PC-9 (cell line): ENCODE results near the gene SLC35G6. TPM values are rescaled to one million over a fixed set of nuclear protein-coding genes. Genes with fewer than 3 reads are reported as not detected.
A peak's percentile ranks its signal among the peaks of the same experiment; 100 is the strongest.

Experiments used
- BruUV-seq: library from RNA; stranded (reverse); fragments of 400-500 nt; replicated peaks from 2 replicates; lab custom pipeline; 2021; lab: Mats Ljungman, UMichigan
- CTCF ChIA-PET: fragments of 300-600 bp; sonication (Branson Sonifier 250); formaldehyde crosslinking; loops from one replicate; lab custom pipeline; 2022; ENCODE audit warnings: antibody characterized with exemption; lab: Charles Lee
- POLR2A ChIA-PET: fragments of 300-600 bp; sonication (Branson Sonifier 250); formaldehyde crosslinking; loops from one replicate; lab custom pipeline; 2022; ENCODE audit warnings: antibody characterized with exemption; ENCODE audit not compliant: unreplicated experiment; lab: Charles Lee
- DNase-seq, 2 experiments: peaks; one replicate each; pipeline versions ENCODE4 v3.0.0 to v3.0.0-alpha.2; 2015 to 2022; ENCODE audit warnings: mixed read lengths in 1 of 2
- H2AFZ ChIP-seq: fragments of 200-600 bp; sonication (generic); 2 replicates; pipeline ENCODE4 v1.8.1; 2017; ENCODE audit warnings: antibody characterized with exemption
- H3F3A ChIP-seq: fragments of 200-600 bp; sonication (generic); 2 replicates; pipeline ENCODE4 v1.8.1; 2017; ENCODE audit warnings: antibody characterized with exemption, mild to moderate bottlenecking, low read depth; ENCODE audit not compliant: insufficient read depth
- H3K27ac ChIP-seq: fragments of 200-600 bp; sonication (generic); 2 replicates; pipeline ENCODE4 v1.6.1; 2016; ENCODE audit warnings: mixed run types
- H3K27me3 ChIP-seq: fragments of 200-600 bp; sonication (generic); 2 replicates; pipeline ENCODE4 v1.6.1; 2016; ENCODE audit warnings: low read depth, mixed run types; ENCODE audit not compliant: insufficient read depth
- H3K36me3 ChIP-seq: fragments of 200-600 bp; sonication (generic); 2 replicates; pipeline ENCODE4 v1.6.1; 2016; ENCODE audit warnings: low read depth, mixed run types
- H3K4me1 ChIP-seq: fragments of 200-600 bp; sonication (generic); replicated peaks from 2 replicates; pipeline ENCODE4 v1.6.1; 2016; ENCODE audit warnings: mixed run types; ENCODE audit not compliant: insufficient read depth
- H3K4me2 ChIP-seq: fragments of 200-600 bp; sonication (generic); 2 replicates; pipeline ENCODE4 v1.6.1; 2017; ENCODE audit warnings: mixed run types
- H3K4me3 ChIP-seq: fragments of 200-600 bp; sonication (generic); 2 replicates; pipeline ENCODE4 v1.6.1; 2016; ENCODE audit warnings: mixed run types
- H3K79me2 ChIP-seq: fragments of 200-600 bp; sonication (generic); 2 replicates; pipeline ENCODE4 v1.6.1; 2017; ENCODE audit warnings: low read depth, mixed run types
- H3K9me2 ChIP-seq: fragments of 200-600 bp; sonication (generic); 2 replicates; pipeline ENCODE4 v1.8.1; 2017; ENCODE audit warnings: mild to moderate bottlenecking; ENCODE audit not compliant: insufficient read depth
- H3K9me3 ChIP-seq: fragments of 200-600 bp; sonication (generic); 2 replicates; pipeline ENCODE4 v1.8.1; 2016; ENCODE audit warnings: low read depth; ENCODE audit not compliant: insufficient read depth
- H4K20me1 ChIP-seq: fragments of 200-600 bp; sonication (generic); 2 replicates; pipeline ENCODE4 v1.8.1; 2017; ENCODE audit not compliant: insufficient read depth
- CTCF ChIP-seq: fragments of 200-600 bp; sonication (generic); conservative IDR thresholded peaks from 2 replicates; pipeline ENCODE4 v1.6.1; 2017; ENCODE audit warnings: mixed run types, antibody characterized with exemption, mild to moderate bottlenecking, moderate library complexity
- EZH2 ChIP-seq: fragments of 200-600 bp; sonication (generic); IDR thresholded peaks from 2 replicates; pipeline ENCODE4 v1.8.0; 2017; ENCODE audit warnings: antibody characterized with exemption, low read depth
- intact Hi-C: fragments of 100-400 bp; cut with micrococcal nuclease; formaldehyde crosslinking; loops from one replicate; pipeline ENCODE4 v1.10.0; 2022; ENCODE audit not compliant: unreplicated experiment
- total RNA-seq: library from RNA; stranded (reverse); gene quantifications from 2 replicates; pipeline ENCODE4 v1.2.3, GENCODE V29; 2021

Gene SLC35G6
- total RNA-seq, 1 experiment from 2014 or later: not detected

GRCh38 chr17:7444682-7445618 is 36.3 kb upstream of the SLC35G6 start, which contains the start of gene CHRNB1:
Gene CHRNB1 (plus strand): TSS chr17:7445061. CDS start chr17:7445128, 67 bp downstream.
- H4K20me1 ChIP-seq: no peaks in the 10 kb centered on the region
- no peaks in the 10 kb centered on the region for H3K79me2 ChIP-seq
- H3K9me3 ChIP-seq: no peaks in the 10 kb centered on the region
- no peaks in the 10 kb centered on the region for H3K9me2 ChIP-seq
- no peaks in the 10 kb centered on the region for H3K36me3 ChIP-seq
- H3F3A ChIP-seq: peaks cover 3% of the 10 kb centered on the region; the same call in 1 of the 2 replicates
- peak within 1 kb of the TSS; percentile 75 for H3K27ac ChIP-seq
- peak; percentile 70 to 94 for DNase-seq
- BruUV-seq: no TSS peak
- peak within 1 kb of the TSS; percentile 71 for H3K4me3 ChIP-seq
- H3K27me3 ChIP-seq: no peaks in the 10 kb centered on the region
- ChIA-PET POLR2A (interaction anchor here (0.5 to 1.5 kb wide), 10 partner anchors 10 to 220 kb away, joined by 3 to 12 read pairs (median 4); partner anchors contain the start of genes CD68, SOX15, TMEM102 and TMEM256), CTCF (interaction anchor here (0.5 to 1.1 kb wide), 4 partner anchors 47 to 144 kb away, joined by 3 to 6 read pairs (median 4); no protein-coding TSS in a partner anchor)
- H2AFZ ChIP-seq: peak within 1 kb of the TSS; percentile 81
- H3K4me1 ChIP-seq: peaks cover 12% of the 10 kb centered on the region
- intact Hi-C loops: loop anchor here (1.0 to 2.0 kb wide), 2 partner anchors 32 to 39 kb away; partner anchors contain the start of gene POLR2A
- peak within 1 kb of the TSS; percentile 81 for H3K4me2 ChIP-seq
- TF ChIP-seq EZH2: no peak
- TF ChIP-seq CTCF: no peak

GRCh38 chr17:7445619-7445968 is 35.7 kb upstream of the SLC35G6 start:
- Histone ChIP-seq H3K79me2 (no peaks in the 10 kb centered on the region), H3K4me1 (peaks cover 17% of the 10 kb centered on the region), H2AFZ (peak overlapping the region; percentile 81; the same call in 1 of the 2 replicates), H3K9me2 (no peaks in the 10 kb centered on the region), H3F3A (peaks cover 9% of the 10 kb centered on the region; the same call in 1 of the 2 replicates), H4K20me1 (no peaks in the 10 kb centered on the region), H3K4me3 (peak overlapping the region; percentile 71), H3K27ac (peak overlapping the region; percentile 75), H3K4me2 (peak overlapping the region; percentile 81), H3K36me3 (no peaks in the 10 kb centered on the region), H3K9me3 (no peaks in the 10 kb centered on the region), H3K27me3 (no peaks in the 10 kb centered on the region)
- intact Hi-C loops: loop anchor here (1.0 to 2.0 kb wide), 2 partner anchors 31 to 39 kb away; partner anchors contain the start of gene POLR2A
- no TSS peak for BruUV-seq
- TF ChIP-seq CTCF (no peak), EZH2 (no peak)
- peak; percentile 66 to 92 for DNase-seq
- ChIA-PET POLR2A (interaction anchor here (0.5 to 1.4 kb wide), 12 partner anchors 9 to 219 kb away, joined by 3 to 12 read pairs (median 4); partner anchors contain the start of genes SOX15, TMEM102 and TMEM256), CTCF (interaction anchor here (0.6 to 1.1 kb wide), 3 partner anchors 9 to 116 kb away, joined by 3 to 5 read pairs (median 5); no protein-coding TSS in a partner anchor)

GRCh38 chr17:7448461-7448860 is 32.8 kb upstream of the SLC35G6 start:
- intact Hi-C loops: no loop called here
- no peak for DNase-seq
- no peaks in the 10 kb centered on the region for H3K79me2 ChIP-seq
- H3K9me2 ChIP-seq: no peaks in the 10 kb centered on the region
- BruUV-seq: no TSS peak
- H3F3A ChIP-seq: peaks cover 13% of the 10 kb centered on the region; the same call in 1 of the 2 replicates
- ChIA-PET POLR2A (no interaction called here), CTCF (no interaction called here)
- H2AFZ ChIP-seq: no peak overlapping the region
- no peak overlapping the region for H3K4me2 ChIP-seq
- H3K4me3 ChIP-seq: no peak overlapping the region
- no peaks in the 10 kb centered on the region for H3K27me3 ChIP-seq
- no peaks in the 10 kb centered on the region for H3K36me3 ChIP-seq
- no peaks in the 10 kb centered on the region for H4K20me1 ChIP-seq
- TF ChIP-seq CTCF: no peak
- no peak for TF ChIP-seq EZH2
- no peaks in the 10 kb centered on the region for H3K9me3 ChIP-seq
- H3K4me1 ChIP-seq: peaks cover 17% of the 10 kb centered on the region
- no peak overlapping the region for H3K27ac ChIP-seq
